Mononuclear cell (primary cell): ENCODE results near the gene ZNF575. TPM values are rescaled to one million over a fixed set of nuclear protein-coding genes. Genes with fewer than 3 reads are reported as not detected.

Experiments used
- H3K27me3 ChIP-seq: 2 replicates; pipeline ENCODE4 v1.6.0; 2011; ENCODE audit warnings: low read length, control low read depth; ENCODE audit not compliant: insufficient read depth
- H3K4me1 ChIP-seq: 2 replicates; pipeline ENCODE4 v1.5.1; 2011; ENCODE audit warnings: mild to moderate bottlenecking, low read length, control low read depth; ENCODE audit not compliant: insufficient read depth
- H3K4me3 ChIP-seq: 2 replicates; pipeline ENCODE4 v1.5.1; 2011; ENCODE audit warnings: mild to moderate bottlenecking, low read length, moderate library complexity
- H3K9me3 ChIP-seq: 2 replicates; pipeline ENCODE4 v1.5.1; 2011; ENCODE audit warnings: low read depth, mild to moderate bottlenecking, control low read depth, low read length
- total RNA-seq: library from RNA; depleted of rRNA; stranded (reverse); fragments of >200 nt; gene quantifications from one replicate; pipeline ENCODE4 v1.2.3, GENCODE V29; 2012

ZNF575 gene
- total RNA-seq, 1 donor = 0.31 TPM

DNA sequence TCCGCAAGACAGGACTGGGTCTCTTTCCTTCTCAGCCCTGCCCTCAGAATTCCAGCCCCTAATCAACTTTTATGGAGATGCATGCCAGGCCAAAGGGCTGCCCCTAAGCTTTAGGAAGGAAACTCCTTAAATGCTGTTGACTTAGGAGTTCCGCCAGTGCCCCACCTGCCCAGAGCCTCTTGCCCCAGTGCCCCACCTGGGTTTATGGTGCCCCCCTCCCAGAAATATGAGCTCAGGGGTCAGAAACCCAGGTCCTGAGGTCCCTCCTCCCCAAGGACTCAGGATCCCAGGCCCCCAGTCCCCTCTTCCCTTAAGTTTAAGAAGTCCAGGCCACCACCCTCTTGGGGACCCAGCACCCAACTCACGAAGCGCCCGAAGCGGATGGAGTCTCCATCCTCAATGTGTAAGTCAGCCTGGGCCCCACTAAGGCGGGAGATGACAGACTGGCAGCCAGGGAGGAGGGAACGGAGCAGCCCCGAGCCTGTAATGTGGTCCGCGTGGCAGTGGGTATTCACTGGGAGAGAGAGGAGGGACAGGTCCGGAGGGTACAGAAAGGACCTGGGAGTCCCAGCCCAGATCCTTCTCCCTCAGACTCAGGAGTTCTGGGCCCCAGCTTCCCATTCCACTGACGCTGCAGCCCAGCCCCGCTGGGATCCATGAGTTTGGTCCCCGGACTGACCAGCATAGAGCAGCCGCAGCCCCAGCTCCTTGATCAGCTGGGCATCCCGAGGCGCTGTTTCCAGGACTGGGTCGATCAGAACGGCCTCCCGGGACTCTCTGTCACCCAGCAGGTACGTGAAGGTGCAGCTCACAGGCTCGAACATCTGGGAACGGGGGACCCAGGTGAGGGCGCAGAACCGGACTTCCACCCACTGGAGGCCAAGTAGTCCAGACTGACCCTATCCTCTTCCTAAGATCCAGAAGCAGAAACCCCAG is 6.9 kb upstream of the ZNF575 start:
- Histone ChIP-seq H3K9me3 (no peaks in the 10 kb centered on the region), H3K27me3 (no peaks in the 10 kb centered on the region), H3K4me3 (peak overlapping the region; percentile 82), H3K4me1 (peaks cover 33% of the 10 kb centered on the region)

DNA sequence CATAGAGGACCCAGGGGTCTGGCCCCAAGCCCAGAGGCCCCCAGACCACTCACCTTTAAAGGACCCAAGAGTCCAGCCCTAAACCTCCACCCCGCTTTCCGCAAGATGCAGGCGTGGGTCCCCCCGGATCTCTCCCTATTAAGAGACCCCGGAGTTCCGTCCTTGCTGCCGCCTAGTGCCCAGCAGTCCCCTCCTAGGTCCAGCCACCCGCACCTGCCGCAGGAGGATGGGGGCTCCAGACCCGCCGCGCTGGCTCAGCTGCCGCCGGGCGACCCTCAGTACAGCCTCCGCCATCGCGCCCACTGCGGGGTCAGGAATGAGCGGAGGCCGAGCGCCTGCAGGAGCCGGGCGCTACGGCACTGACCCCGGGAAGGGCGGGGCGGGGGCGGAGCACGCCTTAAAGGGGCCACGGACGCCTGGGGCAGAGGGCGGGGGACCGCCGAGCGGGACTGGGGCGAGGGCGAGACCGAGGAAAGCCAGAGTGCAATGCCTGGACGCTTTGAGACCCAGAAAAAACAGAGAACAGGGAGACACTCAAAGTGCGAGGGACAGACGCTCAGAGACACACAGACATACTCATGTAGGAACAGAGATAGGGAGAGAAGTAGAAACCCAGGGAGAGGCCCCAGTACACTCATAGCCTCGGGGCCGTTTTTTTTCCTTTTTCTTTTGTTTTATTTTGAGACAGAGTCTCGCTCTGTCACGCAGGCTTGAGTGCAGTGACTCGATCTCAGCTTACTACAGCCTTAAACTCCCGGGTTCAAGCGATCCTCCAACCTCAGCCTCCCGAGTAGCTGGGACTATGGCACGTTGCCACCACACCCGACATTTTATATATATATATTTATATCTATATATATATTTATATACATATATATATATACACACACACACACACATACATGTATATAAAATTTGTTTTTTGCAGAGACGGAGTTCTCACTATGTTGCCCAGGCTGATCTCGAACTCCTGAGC is 5.8 kb upstream of the ZNF575 start, which contains the start of gene ETHE1:
Gene ETHE1, minus strand, starts transcription at position 318 of the 976 bp plus-strand sequence. Its CDS starts 24 bp downstream, at position 294.
- H3K4me3 ChIP-seq = peak within 1 kb of the TSS; percentile 82
- peaks cover 39% of the 10 kb centered on the region for H3K4me1 ChIP-seq
- H3K27me3 ChIP-seq = no peaks in the 10 kb centered on the region
- H3K9me3 ChIP-seq = no peaks in the 10 kb centered on the region

DNA sequence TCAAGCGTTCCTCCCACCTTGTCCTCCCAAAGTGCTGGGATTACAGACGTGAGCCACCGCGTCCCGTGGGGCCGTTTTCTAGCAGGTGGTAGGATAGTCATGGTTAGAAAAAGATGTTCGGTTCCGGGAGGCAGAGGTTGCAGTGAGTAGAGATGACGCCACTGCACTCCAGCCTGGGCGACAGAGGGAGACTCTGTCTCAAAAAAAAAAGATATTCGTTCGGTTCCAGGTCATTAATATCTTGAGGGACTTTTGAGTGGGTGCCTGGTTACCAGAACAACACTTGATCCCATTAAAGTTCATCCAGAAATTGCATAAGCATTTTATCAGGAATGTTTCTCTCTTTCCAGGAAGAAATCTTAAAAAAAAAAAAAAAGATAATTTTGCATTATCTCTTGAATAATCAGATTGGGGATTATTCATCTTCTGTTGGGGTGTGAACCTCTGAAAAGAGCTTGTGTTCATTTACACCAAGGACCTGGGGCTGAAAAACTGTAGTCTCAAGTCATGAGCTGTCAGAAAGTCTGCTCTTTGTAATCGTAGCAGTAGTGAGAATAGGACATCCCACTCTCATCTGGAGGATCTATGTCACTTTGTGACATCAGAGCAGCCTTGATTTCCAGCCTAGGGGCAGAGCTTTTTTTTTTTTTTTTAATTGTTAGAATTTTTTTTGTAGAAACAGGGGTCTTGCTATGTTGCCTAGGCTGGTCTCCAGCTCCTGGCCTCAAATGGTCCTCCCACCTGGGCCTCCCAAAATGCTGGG is 4.9 kb upstream of the ZNF575 start:
- H3K9me3 ChIP-seq = no peaks in the 10 kb centered on the region
- no peak overlapping the region for H3K4me3 ChIP-seq
- peaks cover 48% of the 10 kb centered on the region for H3K4me1 ChIP-seq
- no peaks in the 10 kb centered on the region for H3K27me3 ChIP-seq

DNA sequence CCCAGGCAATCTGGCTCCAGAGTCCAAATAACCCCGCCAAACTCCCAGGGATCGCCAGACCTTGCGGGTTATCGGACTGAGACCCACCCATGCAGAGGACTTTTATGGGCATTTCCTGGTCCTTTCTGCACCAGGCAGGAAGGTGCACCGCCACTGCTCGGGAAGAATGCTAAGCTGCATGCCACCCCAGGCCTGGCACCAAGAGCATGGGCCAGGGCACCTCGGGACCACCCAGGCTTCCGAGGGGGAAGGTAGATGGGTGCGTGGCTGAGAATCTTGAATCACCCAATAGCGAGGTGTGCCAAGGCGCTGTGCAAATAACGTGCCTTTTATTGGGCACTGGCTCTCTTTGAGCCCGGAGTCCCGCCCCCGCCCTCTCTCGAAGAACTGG is 422 bp upstream of the ZNF575 start:
- no peaks in the 10 kb centered on the region for H3K27me3 ChIP-seq
- peak overlapping the region; percentile 62 for H3K4me3 ChIP-seq
- H3K4me1 ChIP-seq = peaks cover 34% of the 10 kb centered on the region
- H3K9me3 ChIP-seq = no peaks in the 10 kb centered on the region

DNA sequence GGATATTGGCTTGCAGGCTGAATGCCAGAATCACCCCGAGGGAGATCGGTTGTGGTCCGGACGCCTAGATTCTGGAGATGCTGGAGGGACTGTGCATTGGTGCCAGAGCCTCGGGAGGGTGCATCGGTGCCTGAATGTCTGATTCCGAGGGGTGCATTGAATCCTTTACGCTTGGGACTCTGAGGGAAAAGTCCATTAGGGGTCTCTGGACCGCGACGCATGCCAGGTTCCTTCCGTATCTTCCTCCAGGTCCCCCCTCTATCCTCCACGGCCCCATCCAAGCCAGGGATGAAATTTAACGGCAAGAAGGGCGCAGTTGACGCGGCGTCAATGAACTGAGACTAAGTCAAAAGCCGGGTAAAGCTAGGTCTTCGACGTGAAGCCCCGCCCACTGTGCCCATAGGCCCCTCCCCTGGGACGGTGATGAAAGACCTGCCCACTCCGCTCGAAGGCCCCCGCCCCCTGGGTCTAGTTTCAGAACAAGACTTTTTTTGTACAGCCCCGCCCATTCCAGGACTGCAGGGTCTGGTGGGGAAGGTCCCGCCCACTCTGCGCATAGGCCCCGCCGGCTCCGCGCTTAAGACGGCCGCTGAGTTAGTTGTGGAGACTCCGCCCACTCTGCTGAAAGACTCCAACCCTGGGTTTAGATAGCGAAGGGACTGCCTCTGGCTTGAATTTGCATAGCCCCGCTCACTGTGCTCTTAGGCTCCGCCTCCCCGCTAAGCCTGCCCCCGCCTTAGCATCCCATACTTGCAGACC is 737 bp downstream of the ZNF575 start:
- peaks cover 30% of the 10 kb centered on the region for H3K4me1 ChIP-seq
- H3K27me3 ChIP-seq = no peaks in the 10 kb centered on the region
- no peaks in the 10 kb centered on the region for H3K9me3 ChIP-seq
- peak overlapping the region; percentile 62 for H3K4me3 ChIP-seq

DNA sequence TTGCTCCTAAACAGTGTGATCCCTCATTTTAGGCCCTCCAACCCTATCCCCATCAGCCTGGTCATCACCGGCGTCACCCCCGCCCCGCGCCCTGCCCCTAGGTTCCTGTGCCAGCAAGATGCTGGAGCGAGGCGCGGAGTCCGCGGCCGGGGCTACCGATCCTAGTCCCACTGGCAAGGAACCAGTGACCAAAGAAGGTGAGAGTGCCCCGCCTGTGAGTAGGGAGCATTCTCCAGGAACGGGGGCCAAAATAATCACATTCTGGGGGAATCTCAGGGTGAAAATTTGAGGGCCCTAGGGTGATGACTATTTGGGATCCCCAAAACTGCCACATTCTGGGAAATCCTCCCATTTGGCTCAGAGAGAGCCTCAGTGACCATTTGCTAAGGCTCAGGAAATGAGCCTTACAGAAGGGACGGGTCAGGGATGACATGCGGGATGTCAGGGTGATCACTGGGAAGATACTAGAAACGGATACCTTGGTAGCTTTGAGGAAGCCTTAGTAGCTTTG is 1.4 kb downstream of the ZNF575 start:
- Histone ChIP-seq H3K4me3 (peak overlapping the region; percentile 62), H3K27me3 (no peaks in the 10 kb centered on the region), H3K9me3 (no peaks in the 10 kb centered on the region), H3K4me1 (peaks cover 30% of the 10 kb centered on the region)

DNA sequence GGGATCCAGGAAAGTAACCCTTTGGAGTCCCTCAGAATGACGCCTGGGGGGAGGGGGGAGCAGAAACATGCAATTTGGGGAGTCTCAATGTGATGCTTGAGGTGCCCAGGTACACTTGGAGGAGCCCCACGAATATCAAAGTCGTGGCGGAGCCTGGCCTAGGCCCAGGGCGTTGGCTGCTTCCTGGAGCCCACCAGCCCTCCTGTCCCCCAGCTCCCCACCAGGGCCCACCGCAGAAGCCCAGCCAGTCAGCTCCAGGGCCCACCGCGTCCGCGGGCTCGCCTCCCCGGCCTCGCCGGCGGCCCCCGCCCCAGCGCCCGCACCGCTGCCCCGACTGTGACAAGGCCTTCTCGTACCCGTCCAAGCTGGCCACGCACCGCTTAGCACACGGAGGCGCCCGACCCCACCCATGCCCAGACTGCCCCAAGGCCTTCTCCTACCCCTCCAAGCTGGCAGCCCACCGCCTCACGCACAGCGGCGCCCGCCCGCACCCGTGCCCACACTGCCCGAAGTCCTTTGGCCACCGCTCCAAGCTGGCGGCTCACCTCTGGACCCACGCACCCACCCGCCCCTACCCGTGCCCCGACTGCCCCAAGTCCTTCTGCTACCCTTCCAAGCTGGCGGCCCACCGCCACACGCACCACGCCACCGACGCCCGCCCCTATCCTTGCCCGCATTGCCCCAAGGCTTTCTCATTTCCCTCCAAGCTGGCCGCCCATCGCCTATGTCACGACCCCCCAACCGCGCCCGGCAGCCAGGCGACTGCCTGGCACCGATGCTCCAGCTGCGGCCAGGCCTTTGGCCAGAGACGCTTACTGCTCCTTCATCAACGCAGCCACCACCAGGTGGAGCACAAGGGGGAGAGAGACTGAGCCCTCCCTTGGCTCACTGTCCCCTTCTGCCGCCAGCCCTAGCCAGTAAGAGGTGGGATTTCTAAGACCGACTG is 2.1 kb downstream of the ZNF575 start:
- Histone ChIP-seq H3K4me3 (no peak overlapping the region), H3K4me1 (peaks cover 30% of the 10 kb centered on the region), H3K9me3 (no peaks in the 10 kb centered on the region), H3K27me3 (no peaks in the 10 kb centered on the region)

DNA sequence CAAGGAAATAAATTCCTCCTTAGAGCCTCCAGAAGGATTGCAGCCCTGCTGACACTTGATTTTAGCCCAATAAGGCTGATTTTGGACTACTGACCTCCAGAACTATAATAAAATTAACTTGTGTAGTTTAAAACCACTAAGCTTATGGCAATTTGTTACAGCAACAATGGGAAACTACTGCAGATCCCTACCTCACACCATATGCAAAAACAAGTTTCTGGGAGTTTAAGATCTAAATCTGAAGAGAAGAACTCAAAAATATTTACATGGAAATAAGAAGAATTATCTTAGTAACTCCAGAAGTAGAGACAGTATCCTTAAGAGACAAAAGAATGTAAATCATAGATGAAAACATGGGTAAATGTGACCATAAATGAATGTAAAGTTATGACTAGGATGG is 5.9 kb downstream of the ZNF575 start:
- Histone ChIP-seq H3K4me3 (no peak overlapping the region), H3K9me3 (no peaks in the 10 kb centered on the region), H3K27me3 (no peaks in the 10 kb centered on the region), H3K4me1 (peaks cover 7% of the 10 kb centered on the region)

DNA sequence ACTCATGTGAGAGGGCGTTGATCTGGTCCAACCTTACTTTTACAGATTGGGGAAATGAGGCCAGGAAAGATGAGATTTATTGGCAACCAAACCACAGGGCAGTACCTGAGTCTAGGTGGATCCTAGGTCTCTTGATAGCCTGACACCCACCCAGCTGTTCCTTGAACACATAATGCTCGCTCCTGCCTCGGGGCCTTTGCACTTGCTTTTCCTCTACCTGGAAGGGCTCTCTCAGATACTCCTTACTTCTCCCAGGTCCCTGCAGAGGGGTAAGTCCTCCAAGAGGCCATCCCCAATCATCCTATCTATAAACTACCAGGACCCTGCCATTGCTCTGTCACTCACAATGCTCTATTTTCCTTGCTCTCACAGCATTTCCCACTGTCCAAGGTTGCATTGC is 7.4 kb downstream of the ZNF575 start:
- Histone ChIP-seq H3K27me3 (no peaks in the 10 kb centered on the region), H3K9me3 (no peaks in the 10 kb centered on the region), H3K4me3 (no peak overlapping the region), H3K4me1 (no peaks in the 10 kb centered on the region)

DNA sequence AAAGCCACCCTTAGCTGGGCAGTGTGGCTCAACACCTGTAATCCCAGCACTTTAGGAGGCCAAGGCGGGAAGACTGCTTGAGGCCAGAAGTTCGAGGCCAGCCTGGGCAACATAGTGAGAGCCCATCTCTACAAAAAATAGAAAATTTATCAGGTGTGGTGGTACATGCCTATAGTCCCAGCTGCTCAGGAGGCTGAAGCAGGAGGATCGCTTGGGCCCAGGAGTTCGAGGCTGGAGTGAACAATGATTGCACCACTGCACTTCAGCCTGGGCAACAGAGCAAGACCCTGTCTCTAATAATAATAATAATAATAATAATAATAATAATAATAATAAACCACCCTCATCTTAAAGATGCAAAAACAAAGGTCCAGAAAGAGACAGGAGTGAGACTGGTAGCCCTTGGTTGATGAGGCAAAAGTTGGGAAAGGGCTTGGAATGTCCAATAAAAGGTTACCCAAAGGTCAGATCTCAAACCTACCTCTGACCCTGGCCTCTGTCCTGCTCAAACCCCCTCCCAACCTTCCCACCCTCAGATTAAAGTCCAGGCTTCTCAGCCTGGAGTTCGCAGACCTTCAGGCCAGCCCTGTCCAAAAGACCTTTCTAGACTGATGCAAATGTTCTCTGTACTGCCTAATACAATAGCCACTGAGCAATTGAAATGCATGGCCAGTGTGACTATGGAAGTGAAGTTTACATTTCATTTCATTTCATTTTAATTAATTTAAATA is 9.1 kb downstream of the ZNF575 start:
- no peak overlapping the region for H3K4me3 ChIP-seq
- no peaks in the 10 kb centered on the region for H3K9me3 ChIP-seq
- no peaks in the 10 kb centered on the region for H3K27me3 ChIP-seq
- no peaks in the 10 kb centered on the region for H3K4me1 ChIP-seq

DNA sequence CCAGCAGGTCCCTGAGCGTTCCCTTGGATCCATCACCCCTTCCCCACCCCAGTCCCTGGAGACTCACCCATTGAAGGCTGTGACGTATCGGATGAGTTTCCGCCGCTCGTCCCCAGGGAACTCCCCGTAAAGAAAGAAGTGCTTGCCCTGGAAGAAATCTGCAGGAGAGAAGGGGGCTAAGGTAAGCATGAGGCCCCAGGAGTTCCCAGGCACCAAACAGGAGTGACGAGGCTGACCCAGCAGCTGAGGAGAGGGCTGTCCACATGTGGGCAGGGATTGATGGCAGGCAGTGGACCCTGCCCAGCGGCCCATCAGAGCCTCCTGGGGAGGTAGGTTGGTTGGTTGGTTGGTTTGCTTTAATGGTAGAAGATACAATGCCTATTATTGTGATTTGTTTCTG is 11.1 kb downstream of the ZNF575 start:
- no peak overlapping the region for H3K4me3 ChIP-seq
- no peaks in the 10 kb centered on the region for H3K4me1 ChIP-seq
- no peaks in the 10 kb centered on the region for H3K9me3 ChIP-seq
- no peaks in the 10 kb centered on the region for H3K27me3 ChIP-seq

DNA sequence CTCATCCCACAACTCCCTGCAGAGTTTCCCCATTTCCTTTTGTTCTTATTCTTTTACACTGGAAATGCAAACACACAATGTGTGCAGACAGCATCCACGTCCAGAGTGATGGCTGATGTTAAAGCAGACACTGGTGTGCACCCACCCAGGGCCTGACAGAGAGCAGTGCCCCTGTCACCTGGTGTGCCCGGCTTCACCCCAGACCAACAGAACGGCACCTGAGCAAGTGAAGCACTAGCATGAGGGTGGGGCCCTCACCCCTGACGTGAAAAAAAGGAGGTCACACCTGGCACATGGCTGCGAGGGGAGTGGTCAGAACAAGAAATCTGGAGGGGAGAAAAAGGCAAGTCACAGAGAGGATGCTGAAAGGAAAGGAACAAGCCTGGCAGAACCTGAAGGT is 12.3 kb downstream of the ZNF575 start:
- no peaks in the 10 kb centered on the region for H3K9me3 ChIP-seq
- H3K27me3 ChIP-seq = no peaks in the 10 kb centered on the region
- no peaks in the 10 kb centered on the region for H3K4me1 ChIP-seq
- H3K4me3 ChIP-seq = no peak overlapping the region
